ENCODE results near the gene SYVN1.

SYVN1 gene

DNA sequence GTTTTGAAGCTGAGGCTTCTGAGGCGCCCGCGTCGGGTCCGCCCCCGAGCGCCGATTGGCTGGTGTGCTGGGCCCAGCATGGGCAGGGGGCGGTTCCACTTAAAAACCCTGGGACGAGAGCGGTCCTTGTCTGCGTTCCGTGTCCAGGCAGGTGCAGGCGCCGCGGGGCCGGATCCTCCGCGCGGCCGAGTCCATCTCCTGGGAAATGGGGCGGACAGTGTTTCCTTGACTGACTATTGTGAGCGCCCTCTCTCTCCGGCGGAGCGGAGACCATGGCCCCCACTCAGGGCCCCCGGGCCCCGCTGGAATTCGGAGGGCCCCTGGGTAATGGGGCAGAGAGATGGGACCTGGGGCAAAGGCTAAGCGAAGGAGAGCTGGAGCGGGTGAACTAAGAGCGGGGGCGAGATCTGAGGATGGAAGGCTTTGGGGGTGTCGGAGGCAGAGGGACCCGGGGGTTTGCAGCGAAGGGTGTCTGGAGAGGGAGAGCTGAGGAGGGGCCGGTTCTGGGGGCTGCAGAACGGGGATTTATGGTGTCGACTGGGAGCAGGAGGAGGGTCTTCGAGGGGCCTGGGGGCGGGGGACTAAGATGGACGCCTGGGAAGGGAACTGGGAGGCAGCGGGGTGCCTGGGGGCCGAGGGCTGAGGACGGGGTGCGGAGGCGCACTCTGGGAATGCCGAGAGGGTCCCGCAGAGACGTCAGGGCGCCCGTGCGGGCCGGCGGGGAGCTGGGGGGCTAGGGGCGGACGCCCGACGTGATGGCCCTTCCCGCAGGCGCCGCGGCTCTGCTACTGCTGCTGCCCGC lies 22.4 kb downstream of the SYVN1 start, which contains the start of gene TM7SF2:
Gene TM7SF2, plus strand, starts transcription at position 129 of the 802 bp plus-strand sequence. Its CDS starts 144 bp downstream, at position 273.
- peak; percentile 88 to 97 for DNase-seq

GRCh38 chr11:65111159-65111743 lies 23.1 kb downstream of the SYVN1 start:
- no peak for DNase-seq

- peak; percentile 87 to 88 for DNase-seq
Observed at GRCh38 chr11:65110354-65110861, 23.9 kb downstream of the SYVN1 start.

- DNase-seq: no peak
Observed at GRCh38 chr11:65109231-65110198, 24.8 kb downstream of the SYVN1 start.

- DNase-seq: no peak
Observed at GRCh38 chr11:65108469-65109123, 25.7 kb downstream of the SYVN1 start.

DNA sequence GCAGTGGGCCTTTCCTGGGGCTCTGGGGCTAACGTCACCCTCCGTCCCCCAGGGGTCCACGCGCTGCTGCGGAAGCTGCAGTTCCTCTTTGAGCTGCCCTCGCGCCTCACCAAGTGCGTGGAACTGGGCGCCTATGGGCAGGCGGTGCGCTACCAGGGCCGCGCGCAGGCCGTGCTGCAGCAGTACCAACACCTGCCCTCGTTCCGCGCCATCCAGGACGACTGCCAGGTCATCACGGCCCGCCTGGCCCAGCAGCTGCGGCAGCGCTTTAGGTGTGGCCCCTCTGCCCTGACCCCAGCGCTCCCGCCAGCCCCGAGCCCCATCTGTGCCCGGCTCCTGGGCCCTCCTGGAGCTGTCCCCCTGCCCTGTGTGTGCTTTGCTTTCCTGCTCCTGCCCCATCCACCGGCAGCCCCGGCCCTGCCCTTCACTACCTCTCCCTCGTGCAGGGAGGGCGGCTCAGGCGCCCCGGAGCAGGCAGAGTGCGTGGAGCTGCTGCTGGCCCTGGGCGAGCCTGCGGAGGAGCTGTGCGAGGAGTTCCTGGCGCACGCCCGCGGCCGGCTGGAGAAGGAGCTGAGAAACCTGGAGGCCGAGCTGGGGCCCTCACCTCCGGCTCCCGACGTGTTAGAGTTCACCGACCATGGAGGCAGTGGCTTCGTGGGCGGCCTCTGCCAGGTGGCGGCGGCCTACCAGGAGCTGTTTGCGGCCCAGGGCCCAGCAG lies 26.4 kb downstream of the SYVN1 start:
- DNase-seq: no peak

- no peak for DNase-seq
Observed at GRCh38 chr11:65107078-65107477, 27.2 kb downstream of the SYVN1 start.

DNA sequence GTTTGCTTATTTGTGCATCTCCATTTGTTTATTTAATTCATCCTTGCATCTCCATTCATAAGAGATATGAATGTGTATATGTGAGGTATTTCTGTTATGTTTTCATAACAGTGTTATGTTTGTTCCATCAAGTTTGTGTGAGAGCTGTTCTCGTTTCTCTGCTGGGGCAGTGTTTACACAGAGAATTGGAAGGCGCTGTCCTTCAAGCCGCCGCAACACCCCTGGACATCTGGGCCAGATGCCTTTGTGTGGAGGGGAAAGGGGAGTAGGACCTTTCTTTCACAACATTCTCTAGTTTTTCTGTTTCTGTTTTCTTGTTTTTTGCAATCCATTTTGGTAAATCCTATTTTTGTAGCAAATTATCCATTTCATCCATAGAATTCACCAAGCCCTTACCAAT lies 29.7 kb downstream of the SYVN1 start:
- no peak for DNase-seq

DNA sequence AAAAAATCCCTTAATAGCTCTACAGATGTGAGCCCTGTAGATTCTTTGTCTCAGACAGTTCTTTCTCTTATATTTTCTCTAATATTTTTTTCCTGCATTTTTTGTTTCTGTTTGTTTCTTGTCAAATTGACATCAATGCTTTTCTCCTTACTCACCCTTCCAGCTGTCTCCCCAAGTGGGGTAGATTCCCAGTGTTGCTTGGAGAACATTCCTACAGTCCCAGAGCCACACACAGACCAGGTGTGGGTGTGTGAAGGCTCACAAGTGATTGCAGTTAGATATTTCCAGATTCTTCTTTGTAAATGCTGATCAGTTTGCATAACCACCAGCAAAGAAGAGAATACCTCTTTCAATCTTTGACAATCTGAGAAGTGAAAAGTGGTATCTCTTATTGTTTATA lies 30.8 kb downstream of the SYVN1 start:
- DNase-seq: no peak

DNA sequence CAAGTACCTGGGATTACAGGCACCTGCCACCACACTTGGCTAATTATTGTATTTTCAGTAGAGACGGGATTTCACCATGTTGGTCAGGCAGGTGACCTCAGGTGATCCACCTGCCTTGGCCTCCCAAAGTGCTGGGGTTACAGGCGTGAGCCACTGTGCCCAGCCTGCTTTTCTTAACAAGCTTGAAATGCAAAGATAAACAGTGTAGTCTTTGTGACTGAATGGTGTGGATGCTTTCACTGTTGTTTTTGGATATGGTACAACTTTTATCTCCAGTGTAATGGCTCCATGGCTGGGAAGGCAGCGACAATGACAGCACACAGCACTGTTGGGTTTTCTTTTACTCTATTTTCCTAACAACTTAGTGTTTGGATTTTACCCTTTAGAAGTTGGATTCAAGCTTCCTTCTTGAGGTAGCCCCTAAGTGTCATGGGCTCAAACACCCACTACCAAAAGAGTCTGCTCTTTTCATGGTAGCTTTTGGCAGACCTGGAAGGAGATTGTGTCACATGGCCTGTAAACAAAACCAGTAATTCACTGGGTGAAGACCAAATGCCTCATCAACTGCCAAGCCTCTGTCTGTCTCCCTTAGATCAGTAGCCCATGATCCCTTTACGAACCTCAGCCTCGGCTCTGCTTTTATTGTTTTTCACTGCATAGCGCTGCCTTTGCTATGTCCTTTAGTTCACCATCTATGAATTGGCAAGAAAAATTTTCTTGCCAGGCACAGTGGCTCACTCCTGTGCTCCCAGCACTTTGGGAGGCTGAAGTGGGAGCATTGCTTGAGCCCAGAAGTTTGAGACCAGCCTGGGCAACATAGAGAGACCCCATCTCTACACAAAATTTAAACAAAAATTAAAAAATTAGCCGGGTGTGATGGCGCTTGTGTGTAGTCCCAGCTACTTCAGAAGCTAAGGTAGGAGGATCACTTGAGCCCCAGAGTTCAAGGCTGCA lies 31.9 kb downstream of the SYVN1 start:
- DNase-seq: no peak

- DNase-seq: no peak
Observed at GRCh38 chr11:65100674-65101350, 33.5 kb downstream of the SYVN1 start.

DNA sequence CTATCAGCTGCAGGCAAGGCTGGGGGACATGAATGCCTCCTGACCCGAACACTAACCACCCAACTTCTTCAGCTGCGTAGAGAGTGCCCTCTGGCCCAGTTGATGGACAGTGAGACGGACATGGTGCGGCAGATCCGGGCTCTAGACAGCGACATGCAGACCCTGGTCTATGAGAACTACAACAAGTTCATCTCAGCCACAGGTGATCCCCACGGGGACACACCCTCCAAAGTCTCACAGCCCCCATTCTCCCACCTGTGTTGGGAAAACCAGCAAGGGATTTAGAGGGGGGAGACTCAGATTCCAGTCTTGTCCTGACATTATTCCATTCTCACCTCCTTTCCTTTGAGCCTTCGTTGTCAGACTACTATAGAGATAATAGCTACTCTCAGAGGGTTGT lies 37.4 kb downstream of the SYVN1 start:
- no peak for DNase-seq

GRCh38 chr11:65095974-65096806 lies 38.1 kb downstream of the SYVN1 start, which contains the start of gene VPS51:
Gene VPS51, plus strand, starts transcription at chr11:65096214. Its CDS starts 37 bp downstream, at chr11:65096251.
- peak; percentile 86 to 92 for DNase-seq

GRCh38 chr11:65095427-65095826 lies 38.9 kb downstream of the SYVN1 start:
- no peak for DNase-seq

- no peak for DNase-seq
Observed at GRCh38 chr11:65090628-65091027, 43.7 kb downstream of the SYVN1 start.

GRCh38 chr11:65089621-65090020 lies 44.7 kb downstream of the SYVN1 start:
- DNase-seq: no peak

DNA sequence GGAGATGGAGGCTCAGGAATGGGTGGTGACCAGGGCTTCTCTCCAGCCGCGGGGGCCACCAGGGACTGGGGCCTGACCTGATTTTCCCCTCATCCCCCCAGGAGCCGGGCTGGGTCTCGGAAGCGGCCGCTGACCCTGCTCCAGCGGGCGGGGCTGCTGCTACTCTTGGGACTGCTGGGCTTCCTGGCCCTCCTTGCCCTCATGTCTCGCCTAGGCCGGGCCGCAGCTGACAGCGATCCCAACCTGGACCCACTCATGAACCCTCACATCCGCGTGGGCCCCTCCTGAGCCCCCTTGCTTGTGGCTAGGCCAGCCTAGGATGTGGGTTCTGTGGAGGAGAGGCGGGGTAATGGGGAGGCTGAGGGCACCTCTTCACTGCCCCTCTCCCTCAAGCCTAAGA lies 46.5 kb downstream of the SYVN1 start:
- no peak for DNase-seq

- no peak for DNase-seq
Observed at GRCh38 chr11:65087216-65087615, 47.1 kb downstream of the SYVN1 start.

- DNase-seq: no peak
Observed at GRCh38 chr11:65086809-65087208, 47.5 kb downstream of the SYVN1 start.

Data from NCI-H446 (cell line).